UCSD-AML1 (cell line): Measurements from ENCODE around the gene ZNF407.

Experiments used
- DNase-seq: peaks from one replicate; lab custom pipeline; 2025; ENCODE audit not compliant: unreplicated experiment; lab: John Stamatoyannopoulos, UW

Gene ZNF407

DNA sequence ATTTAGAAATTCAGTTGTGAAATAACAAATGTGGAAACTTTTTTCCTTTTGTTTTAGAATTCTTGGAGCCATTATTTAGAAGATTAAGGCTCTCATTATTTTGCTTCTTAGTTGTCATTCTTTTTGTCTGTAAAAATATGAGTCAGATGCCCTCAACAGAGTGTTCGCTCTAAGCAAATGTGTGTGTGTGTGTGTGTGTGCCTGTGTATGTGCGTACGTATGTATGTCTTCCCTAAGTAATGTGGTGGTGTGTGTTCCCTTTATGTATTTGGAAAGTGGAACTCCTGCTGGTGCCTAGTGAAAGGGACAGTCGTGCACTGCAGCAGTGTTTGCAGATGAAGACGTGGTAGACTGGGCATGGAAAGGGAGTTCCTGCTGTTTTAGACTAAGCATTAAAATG is 27.5 kb downstream of the ZNF407 start:
- DNase-seq, result no peak

DNA sequence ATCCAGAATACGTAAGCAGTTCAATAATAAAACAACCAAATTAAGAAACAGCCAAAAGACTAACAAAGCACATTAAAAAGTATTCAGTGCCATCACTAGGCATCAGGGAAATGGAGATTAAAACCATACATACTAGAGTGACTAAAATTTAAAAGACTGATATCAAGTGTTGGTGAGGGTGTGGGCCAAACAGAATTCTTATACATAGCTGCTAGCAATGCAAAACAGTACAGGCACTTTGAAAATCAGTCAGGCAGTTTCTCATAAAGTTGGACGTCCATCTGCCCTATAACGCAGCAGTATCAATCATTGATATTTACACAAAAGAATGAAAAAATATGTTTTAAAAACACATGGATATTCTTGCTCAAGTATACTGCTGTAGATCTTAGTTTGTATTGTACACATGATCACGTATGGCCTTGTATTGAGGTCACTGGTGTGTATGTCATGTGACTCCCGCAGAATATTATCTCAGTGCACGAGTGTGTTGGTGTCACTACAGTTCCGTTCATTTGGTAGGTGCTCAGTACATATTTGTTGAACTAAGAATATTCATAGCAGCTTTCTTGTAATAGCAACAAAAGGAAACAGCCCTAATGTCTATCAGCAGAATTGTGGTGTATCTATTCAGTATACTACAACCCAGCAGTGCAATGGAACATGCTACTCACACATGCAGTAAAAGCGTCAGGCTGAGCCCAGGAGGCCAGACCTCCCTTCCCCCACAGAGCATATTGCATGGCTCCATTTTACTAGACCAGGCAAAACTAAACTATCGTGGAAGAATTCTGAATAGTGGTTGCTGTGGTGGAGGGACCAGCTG is 28.6 kb downstream of the ZNF407 start:
- DNase-seq, result no peak

GRCh38 chr18:74630804-74631203 is 33.1 kb downstream of the ZNF407 start:
- DNase-seq, result no peak

GRCh38 chr18:74631212-74631611 is 33.5 kb downstream of the ZNF407 start:
- no peak for DNase-seq

DNA sequence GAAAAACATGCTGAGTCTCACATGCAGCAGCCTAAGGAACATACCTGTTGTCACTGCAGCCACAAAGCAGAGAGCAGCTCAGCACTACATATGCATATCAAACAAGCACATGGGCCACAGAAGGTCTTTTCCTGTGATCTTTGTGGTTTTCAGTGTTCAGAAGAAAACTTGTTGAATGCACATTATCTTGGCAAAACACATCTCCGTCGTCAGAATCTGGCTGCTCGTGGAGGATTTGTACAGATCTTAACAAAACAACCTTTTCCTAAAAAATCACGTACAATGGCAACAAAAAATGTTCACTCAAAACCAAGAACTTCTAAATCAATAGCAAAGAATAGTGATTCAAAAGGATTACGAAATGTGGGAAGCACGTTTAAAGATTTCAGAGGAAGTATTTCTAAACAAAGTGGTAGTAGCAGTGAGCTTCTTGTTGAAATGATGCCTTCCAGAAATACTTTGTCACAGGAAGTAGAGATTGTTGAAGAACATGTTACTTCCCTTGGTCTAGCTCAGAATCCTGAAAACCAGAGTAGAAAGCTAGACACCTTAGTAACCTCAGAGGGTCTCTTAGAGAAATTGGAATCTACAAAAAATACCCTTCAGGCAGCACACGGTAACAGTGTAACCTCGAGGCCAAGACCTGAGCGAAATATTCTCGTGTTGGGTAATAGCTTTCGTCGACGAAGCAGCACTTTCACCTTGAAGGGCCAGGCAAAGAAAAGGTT is 34.1 kb downstream of the ZNF407 start:
- DNase-seq, result no peak

DNA sequence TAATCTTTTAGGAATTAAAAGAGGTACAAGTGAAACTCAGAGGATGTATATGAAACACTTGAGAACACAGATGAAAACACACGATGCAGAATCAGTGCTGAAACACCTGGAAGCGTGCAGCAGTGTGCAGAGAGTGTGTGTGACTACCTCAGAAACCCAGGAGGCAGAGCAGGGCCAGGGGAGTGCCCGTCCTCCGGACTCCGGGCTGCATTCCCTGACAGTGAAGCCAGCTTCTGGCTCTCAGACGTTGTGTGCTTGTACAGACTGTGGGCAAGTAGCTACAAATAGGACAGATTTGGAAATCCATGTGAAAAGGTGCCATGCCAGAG is 34.6 kb downstream of the ZNF407 start:
- no peak for DNase-seq

DNA sequence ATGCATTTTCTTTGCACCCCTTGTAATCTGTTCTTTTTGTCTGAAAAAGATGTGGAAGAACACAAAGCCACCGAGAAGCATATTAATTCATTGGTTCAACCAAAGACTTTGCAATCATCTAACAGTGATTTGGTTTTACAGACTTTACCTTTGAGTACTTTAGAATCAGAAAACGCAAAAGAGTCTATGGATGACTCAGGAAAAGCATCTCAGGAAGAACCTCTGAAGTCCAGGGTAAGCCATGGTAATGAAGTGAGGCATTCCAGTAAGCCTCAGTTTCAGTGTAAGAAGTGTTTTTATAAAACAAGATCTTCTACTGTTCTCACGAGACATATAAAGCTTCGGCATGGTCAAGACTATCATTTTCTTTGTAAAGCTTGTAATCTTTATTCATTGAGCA is 35.2 kb downstream of the ZNF407 start:
- DNase-seq, result no peak

DNA sequence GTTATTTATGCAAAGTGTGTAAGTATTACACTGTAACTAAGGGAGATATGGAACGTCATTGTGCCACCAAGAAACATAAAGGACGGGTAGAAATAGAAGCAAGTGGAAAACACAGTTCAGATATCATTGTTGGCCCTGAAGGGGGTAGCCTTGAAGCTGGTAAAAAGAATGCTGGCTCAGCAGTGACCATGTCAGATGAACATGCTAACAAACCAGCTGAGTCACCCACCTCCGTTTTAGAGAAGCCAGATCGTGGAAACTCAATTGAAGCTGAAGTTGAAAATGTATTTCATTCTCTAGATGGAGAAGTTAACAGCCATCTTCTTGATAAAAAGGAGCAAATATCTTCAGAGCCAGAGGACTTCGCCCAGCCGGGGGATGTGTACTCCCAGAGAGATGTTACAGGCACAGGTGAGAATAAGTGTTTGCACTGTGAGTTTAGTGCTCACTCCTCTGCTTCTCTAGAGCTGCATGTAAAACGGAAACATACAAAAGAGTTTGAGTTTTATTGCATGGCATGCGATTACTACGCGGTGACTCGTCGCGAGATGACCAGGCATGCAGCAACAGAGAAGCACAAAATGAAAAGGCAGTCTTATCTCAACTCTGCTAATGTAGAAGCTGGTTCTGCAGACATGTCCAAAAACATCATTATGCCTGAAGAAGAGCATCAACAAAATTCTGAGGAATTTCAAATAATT is 36.1 kb downstream of the ZNF407 start:
- DNase-seq, result no peak

DNA sequence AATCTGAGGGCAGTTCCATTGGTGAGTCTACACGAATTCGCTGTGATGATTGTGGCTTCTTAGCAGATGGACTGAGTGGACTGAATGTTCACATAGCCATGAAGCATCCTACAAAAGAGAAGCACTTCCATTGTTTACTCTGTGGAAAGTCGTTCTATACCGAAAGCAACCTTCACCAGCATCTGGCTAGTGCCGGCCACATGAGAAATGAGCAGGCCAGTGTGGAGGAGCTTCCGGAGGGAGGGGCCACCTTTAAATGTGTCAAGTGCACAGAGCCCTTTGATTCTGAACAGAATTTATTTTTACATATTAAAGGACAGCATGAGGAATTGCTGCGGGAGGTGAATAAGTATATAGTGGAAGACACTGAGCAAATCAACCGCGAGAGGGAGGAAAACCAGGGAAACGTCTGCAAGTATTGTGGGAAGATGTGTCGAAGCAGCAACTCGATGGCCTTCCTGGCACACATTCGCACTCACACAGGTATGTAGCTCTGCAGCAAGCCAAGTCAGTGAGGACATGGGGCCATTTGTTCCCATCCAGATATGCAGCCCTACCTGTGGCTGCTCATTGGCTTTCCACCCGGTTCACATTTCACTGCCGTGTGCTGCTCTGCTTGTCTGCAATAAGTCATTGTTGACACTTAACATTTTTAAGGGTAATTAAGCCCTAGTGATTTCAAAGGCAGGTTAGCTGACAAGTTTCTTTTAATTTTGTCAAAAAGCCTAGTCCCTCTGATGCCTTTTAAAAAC is 37.7 kb downstream of the ZNF407 start:
- no peak for DNase-seq

DNA sequence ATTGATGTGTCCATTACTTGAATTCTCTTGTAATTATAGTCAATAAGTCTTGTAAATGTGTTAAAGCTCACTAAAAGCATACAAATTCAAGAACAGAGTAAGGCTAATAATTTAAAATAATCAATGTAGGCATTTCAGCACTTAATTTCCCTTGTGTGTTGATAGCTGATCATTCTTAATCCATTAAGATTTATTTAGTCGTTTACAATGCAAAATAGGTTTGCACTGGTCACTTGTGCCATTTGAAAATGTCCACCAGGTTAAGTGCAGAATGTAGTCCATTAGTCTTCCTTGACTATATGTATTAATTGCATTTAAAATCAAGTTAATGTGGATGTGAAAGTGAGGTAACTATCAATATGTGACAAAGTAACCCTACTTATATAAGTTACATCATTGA is 39.4 kb downstream of the ZNF407 start:
- DNase-seq, result no peak

- DNase-seq, result no peak
Observed at GRCh38 chr18:74638210-74638609, 40.5 kb downstream of the ZNF407 start.

DNA sequence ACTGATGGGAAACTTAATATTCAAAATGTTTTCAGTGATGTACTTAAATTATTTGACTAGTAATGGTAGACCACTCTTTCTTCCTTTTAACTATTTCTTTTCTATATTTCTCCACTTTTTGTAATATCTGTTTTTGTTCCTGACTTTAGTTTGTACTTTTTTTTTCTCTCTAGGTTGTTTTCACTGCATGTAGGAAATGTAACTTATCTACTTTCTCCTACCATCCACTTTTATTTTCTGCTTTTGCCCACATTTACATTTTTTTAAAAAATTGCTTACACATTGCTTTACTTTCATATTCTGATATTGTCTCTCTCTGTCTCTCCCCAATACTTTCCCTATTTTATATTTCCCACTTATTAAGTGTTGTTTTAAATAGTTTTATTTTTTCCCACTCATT is 47.0 kb downstream of the ZNF407 start:
- no peak for DNase-seq

DNA sequence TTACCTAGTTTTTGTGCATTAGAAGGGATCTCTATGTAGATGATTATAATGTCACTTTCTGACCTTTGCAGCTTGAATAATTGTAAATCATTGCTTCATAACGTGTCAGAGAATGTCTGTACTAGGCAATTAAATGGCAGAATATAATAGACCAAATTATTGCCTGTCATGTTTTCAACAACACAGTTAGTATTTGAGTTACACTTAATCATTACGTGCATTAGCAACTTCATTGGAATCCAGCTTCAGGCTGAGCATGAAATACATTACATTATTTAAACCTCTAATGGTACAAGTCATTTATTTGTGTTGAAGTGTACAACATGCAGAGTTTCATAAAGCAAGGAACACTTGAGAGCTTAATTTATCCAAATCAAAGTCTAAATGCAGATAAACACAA is 48.0 kb downstream of the ZNF407 start:
- DNase-seq, result no peak

- DNase-seq, result no peak
Observed at GRCh38 chr18:74651327-74652128, 53.9 kb downstream of the ZNF407 start.

DNA sequence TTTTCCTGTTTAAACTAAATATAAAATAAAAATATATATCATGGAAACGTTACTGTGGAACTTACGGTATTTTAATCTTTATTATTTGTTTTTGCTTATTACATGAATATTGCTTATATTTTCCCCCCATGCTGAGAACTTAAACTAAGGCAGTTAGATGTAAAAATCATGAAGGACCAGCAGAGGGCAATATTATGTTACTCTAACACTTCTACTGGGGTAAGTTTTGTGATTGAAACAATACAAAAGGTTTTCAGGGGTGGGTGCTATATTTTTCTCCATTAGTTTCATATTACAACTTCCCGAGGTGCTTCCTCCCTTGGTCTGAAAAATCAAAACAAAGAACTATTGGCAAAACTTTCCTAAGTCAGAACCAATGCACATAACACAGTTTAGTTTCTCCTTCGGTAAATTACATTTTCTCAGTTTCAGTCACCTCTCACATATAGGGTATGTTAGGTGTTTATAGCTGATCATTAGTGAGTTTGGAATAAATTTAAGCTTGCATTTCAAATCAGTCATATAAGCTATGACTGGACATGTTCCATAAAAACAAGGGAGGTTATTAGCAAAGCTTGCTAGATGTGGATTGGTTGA is 54.8 kb downstream of the ZNF407 start:
- DNase-seq, result no peak

- no peak for DNase-seq
Observed at GRCh38 chr18:74654638-74655037, 57.0 kb downstream of the ZNF407 start.

- DNase-seq, result no peak
Observed at GRCh38 chr18:74661008-74661407, 63.3 kb downstream of the ZNF407 start.

- DNase-seq, result no peak
Observed at GRCh38 chr18:74661691-74662090, 64.0 kb downstream of the ZNF407 start.

DNA sequence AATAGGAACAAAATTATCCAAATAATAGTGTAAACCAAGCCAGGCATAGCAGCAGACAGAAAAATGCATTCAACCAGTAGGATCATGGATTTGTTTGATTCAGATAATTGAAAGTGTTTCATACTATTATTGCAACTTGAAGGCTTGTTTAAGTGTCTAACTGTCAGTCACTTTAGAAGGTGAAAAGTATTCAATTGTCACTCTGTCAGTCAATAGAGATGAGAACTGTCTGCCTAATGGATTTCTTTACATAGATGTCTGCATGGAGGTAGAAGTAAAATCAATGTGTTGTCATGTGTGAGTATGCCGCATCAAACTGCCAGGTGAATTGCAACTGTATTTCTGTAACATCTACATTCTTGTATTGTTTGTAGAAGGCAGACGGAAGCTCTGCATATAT is 65.0 kb downstream of the ZNF407 start:
- DNase-seq, result no peak

- no peak for DNase-seq
Observed at GRCh38 chr18:74665346-74665745, 67.7 kb downstream of the ZNF407 start.
